ENCODE measurements around the gene GCGR. TPM values are rescaled to one million over a fixed set of nuclear protein-coding genes. Genes with fewer than 3 reads are reported as not detected.

The GCGR gene
- total RNA-seq, 1 donor from 2014 or later = not detected

DNA sequence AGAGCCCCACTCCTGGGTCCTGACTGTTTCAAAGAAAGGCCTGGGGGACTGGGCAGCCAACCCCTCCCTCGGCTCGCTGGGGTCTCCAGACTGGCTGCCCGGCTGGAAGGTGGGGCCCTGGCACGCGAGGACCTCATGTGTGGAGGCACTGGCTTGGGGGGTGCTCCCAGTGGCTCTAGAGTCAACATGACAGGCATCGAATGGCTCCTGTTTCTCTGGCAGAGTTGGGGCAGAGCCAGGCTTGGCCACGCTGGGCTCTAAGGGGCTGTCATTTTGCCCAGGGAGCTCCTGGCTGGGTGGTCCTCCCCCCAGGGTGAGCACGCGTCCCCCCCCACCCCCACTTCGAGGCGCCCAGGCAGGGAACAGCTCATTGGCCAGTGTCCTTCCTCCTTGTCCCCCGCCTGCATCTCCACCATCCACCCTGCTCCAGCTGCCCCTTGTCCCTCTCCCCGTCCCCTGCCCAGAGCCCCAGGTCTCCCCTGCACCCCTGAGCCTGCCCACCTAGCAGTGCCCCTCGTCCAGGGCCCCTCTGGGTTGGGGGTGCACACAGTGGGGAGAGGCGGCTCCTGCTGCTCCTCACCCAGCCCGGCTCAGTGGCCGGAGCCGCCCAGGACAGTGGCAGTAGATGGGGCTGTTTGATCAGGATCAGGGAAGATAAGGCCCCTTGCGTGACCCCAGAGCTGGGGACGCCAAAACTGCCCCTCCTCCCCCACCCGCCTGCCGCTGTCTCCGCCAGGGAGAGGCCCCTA, 2.7 kb downstream of the GCGR start:
- H3K36me3 Mint-ChIP-seq = no peaks in the 10 kb centered on the region
- no peak overlapping the region for H3K27ac Mint-ChIP-seq
- Histone ChIP-seq H4K20me1 (ENCODE audit: low read depth) (peaks cover 2% of the 10 kb centered on the region), H3F3A (ENCODE audit: low read depth) (peaks cover 3% of the 10 kb centered on the region), H3K27me3 (peaks cover 85% of the 10 kb centered on the region), H3K79me2 (ENCODE audit: low read depth) (no peaks in the 10 kb centered on the region), H3K9ac (no peak overlapping the region), H3K4me2 (no peak overlapping the region), H3K27ac (no peak overlapping the region), H3K4me1 (peaks cover 12% of the 10 kb centered on the region), H3K4me3 (no peak overlapping the region), H2AFZ (replicated peaks) (no peak overlapping the region), H3K9me3 (ENCODE audit: low read depth) (no peaks in the 10 kb centered on the region), H3K36me3 (no peaks in the 10 kb centered on the region)
- H3K4me1 Mint-ChIP-seq = no peaks in the 10 kb centered on the region
- peaks cover 2% of the 10 kb centered on the region for H3K9me3 Mint-ChIP-seq
- TF ChIP-seq EZH2 (IDR thresholded peaks at IDR 0.05) = no peak
- TF ChIP-seq EZH2phosphoT487 (IDR thresholded peaks at IDR 0.05) = no peak
- TF ChIP-seq CTCF (IDR thresholded peaks at IDR 0.05) = no peak
- peaks cover 41% of the 10 kb centered on the region for H3K27me3 Mint-ChIP-seq (ENCODE audit: insufficient read depth, low read depth)
- H3K4me3 Mint-ChIP-seq = no peak overlapping the region
- no peak for DNase-seq (ENCODE audit: low spot score)

DNA sequence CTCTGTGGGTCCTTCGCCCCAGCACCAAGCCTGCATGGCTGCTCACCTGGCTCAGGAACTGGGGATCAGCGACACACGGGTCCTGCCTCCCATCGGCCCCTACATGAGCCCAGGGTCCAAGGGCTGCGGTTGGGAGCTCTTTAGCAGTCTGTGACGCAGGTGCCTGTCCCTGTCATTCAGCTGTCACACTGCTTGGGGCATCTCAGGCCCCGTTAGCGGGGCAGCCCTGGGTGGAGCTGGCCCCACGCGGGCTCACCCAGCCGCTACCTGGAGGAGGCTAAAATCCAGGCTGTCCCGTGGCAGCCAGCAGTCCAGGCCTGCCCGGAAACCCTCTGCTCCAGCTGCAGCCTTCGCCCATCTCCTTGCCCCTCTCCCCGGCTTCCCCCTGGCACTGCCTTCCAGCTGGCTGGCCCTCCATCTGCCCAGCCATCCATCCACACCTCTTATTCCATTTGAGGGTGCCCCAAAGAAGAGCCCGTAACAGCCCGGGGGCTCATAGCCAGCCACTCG, 3.3 kb downstream of the GCGR start:
- no peak overlapping the region for H3K4me2 ChIP-seq
- H3K4me3 ChIP-seq = no peak overlapping the region
- H3K9me3 ChIP-seq (ENCODE audit: low read depth) = no peaks in the 10 kb centered on the region
- peaks cover 3% of the 10 kb centered on the region for H3F3A ChIP-seq (ENCODE audit: low read depth)
- peaks cover 34% of the 10 kb centered on the region for H3K27me3 Mint-ChIP-seq (ENCODE audit: insufficient read depth, low read depth)
- H3K27me3 ChIP-seq = peaks cover 79% of the 10 kb centered on the region
- no peak overlapping the region for H3K9ac ChIP-seq
- H3K27ac ChIP-seq = no peak overlapping the region
- H3K9me3 Mint-ChIP-seq = no peaks in the 10 kb centered on the region
- no peak for DNase-seq (ENCODE audit: low spot score)
- H3K79me2 ChIP-seq (ENCODE audit: low read depth) = no peaks in the 10 kb centered on the region
- H3K36me3 Mint-ChIP-seq = no peaks in the 10 kb centered on the region
- H4K20me1 ChIP-seq (ENCODE audit: low read depth) = peaks cover 2% of the 10 kb centered on the region
- no peak overlapping the region for H3K27ac Mint-ChIP-seq
- no peak overlapping the region for H3K4me3 Mint-ChIP-seq
- no peak overlapping the region for H2AFZ ChIP-seq (replicated peaks)
- no peaks in the 10 kb centered on the region for H3K36me3 ChIP-seq
- H3K4me1 Mint-ChIP-seq = no peaks in the 10 kb centered on the region
- TF ChIP-seq CTCF (IDR thresholded peaks at IDR 0.05) = no peak
- no peak for TF ChIP-seq EZH2 (IDR thresholded peaks at IDR 0.05)
- no peak for TF ChIP-seq EZH2phosphoT487 (IDR thresholded peaks at IDR 0.05)
- H3K4me1 ChIP-seq = peaks cover 12% of the 10 kb centered on the region

DNA sequence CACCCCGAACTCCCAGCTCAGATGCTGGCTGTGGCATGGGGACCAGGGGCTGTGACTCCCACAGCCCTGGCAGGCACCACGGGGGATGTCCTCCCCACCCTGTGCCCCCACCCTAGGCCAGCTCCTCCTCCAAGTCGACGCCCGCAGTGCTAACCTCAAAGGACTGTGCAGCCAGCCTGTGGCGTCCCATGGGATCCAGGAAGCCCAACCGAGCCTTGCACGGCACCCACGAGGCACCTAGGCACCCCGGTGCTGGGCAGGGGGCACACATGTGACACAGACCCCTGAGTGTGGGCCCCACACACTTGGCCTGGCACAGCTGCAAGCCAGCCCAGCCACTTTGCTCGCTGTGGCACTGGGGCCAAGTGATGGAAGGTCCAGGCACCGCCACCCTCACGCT, 3.9 kb downstream of the GCGR start:
- Histone ChIP-seq H3K4me1 (peaks cover 12% of the 10 kb centered on the region), H3K27ac (no peak overlapping the region), H4K20me1 (ENCODE audit: low read depth) (peaks cover 2% of the 10 kb centered on the region), H3K9me3 (ENCODE audit: low read depth) (no peaks in the 10 kb centered on the region), H3K4me3 (no peak overlapping the region), H3K36me3 (no peaks in the 10 kb centered on the region), H3K4me2 (no peak overlapping the region), H3K9ac (no peak overlapping the region), H2AFZ (replicated peaks) (no peak overlapping the region), H3F3A (ENCODE audit: low read depth) (peaks cover 3% of the 10 kb centered on the region), H3K79me2 (ENCODE audit: low read depth) (no peaks in the 10 kb centered on the region), H3K27me3 (peaks cover 73% of the 10 kb centered on the region)
- no peaks in the 10 kb centered on the region for H3K9me3 Mint-ChIP-seq
- H3K4me3 Mint-ChIP-seq = no peak overlapping the region
- no peaks in the 10 kb centered on the region for H3K36me3 Mint-ChIP-seq
- DNase-seq (ENCODE audit: low spot score) = no peak
- no peak for TF ChIP-seq EZH2 (IDR thresholded peaks at IDR 0.05)
- no peak for TF ChIP-seq EZH2phosphoT487 (IDR thresholded peaks at IDR 0.05)
- TF ChIP-seq CTCF (IDR thresholded peaks at IDR 0.05) = no peak
- H3K27me3 Mint-ChIP-seq (ENCODE audit: insufficient read depth, low read depth) = peaks cover 29% of the 10 kb centered on the region
- H3K4me1 Mint-ChIP-seq = no peaks in the 10 kb centered on the region
- no peak overlapping the region for H3K27ac Mint-ChIP-seq
